Pancreas (tissue), 10 donors: Measurements from ENCODE around the gene SLC2A4. TPM values are rescaled to one million over a fixed set of nuclear protein-coding genes. Genes with fewer than 3 reads are reported as not detected.

Experiments
- ATAC-seq, 4 donors: fragments of 200-7000 bp; cut with Tn5 transposase; one replicate each; pipeline versions ENCODE4 v1.8.0 to v1.9.1; 2020; ENCODE audit warnings: mild to moderate bottlenecking in 4 of 4, moderate library complexity in 4 of 4
- DNase-seq, 6 donors: peaks; one replicate each; pipeline ENCODE4 v3.0.0-alpha.2; 2020
- FAIRE-seq: peaks from 2 replicates; lab custom pipeline; 2012; peaks lifted over from hg19 to GRCh38; lab: Jason Lieb, UNC
- H3K27ac ChIP-seq, 4 donors: fragments of 200-600 bp; sonication (generic); 1 replicate in 3 of 4; 2 replicates in 1 of 4; pipeline versions ENCODE4 v1.5.0 to v1.8.0; 2020
- H3K27me3 ChIP-seq, 4 donors: fragments of 200-600 bp; one replicate each; pipeline ENCODE4 v1.8.0; 2021
- H3K36me3 ChIP-seq, 3 donors: fragments of 200-600 bp; sonication (generic) in 1 of 3; one replicate each; pipeline versions ENCODE4 v1.5.0 to v1.8.0; 2020 to 2021
- H3K4me1 ChIP-seq, 3 donors: fragments of 200-600 bp; one replicate each; pipeline ENCODE4 v1.8.0; 2021
- H3K4me3 ChIP-seq, 4 donors: fragments of 200-600 bp; sonication (generic) in 2 of 4; one replicate each; pipeline versions ENCODE4 v1.5.0 to v1.8.0; 2020 to 2021
- H3K9me3 ChIP-seq, 4 donors: fragments of 200-600 bp; one replicate each; pipeline ENCODE4 v1.8.0; 2021
- WGBS, 2 donors: extraction: QIAGEN DNeasy Blood & Tissue Kit; methylation state at CpG; one replicate each; pipeline ENCODE4 v1.1.7; 2013; 5-methylcytosine and 5-hydroxymethylcytosine counted together
- intact Hi-C, 3 donors: fragments of 100-400 bp; cut with DNase I; formaldehyde crosslinking; loops; one replicate each; pipeline versions ENCODE4 v1.11.1 to v1.14.2; 2022
- polyA plus RNA-seq, 2 donors: library from polyadenylated mRNA; stranded (reverse); fragments of 200-250 nt; gene quantifications; one replicate each; pipeline ENCODE4 v1.2.3, GENCODE V29; 2013
- total RNA-seq, 6 donors: library from RNA; stranded (reverse); fragmentation: NEBNext Ultra II Directional in 4 of 6; extraction: Animal tissue kit (Norgen Biotek cat#: 25700) in 4 of 6; gene quantifications; one replicate each; pipeline versions ENCODE4 v1.2.1 to v1.2.4, GENCODE V29; 2021 to 2023
- TF ChIP-seq, protein P1 (sequence below), 4 donors: fragments of 200-600 bp; sonication (generic) in 3 of 4; IDR thresholded peaks; one replicate each; pipeline versions ENCODE4 v1.5.0 to v1.8.0; 2021; ENCODE audit warnings: antibody characterized with exemption in 4 of 4
- donor health status: healthy with polysubstance abuse.
- donor health status: DM: no; HTN: no; CAD: no; lungs with moderate emphysema.
- donor health status: DM: no; HTN: no; CAD: no.
- donor health status: control.
- donor health status: control.
- donor health status: Bipolar disorder and iron deficiency.
- donor health status: DM: yes; HTN: yes; CAD: no.
- donor health status: DM: no; HTN: no; CAD: no.
- donor health status: DM: no; HTN: no; CAD: no.
- donor health status: DM: yes; HTN: yes; CAD: no.

Gene SLC2A4
- under 1 TPM; 0.16 to 0.95 (median 0.37) TPM for total RNA-seq
- polyA plus RNA-seq, result 1 to 10 TPM; 1.0 to 1.8 TPM

DNA sequence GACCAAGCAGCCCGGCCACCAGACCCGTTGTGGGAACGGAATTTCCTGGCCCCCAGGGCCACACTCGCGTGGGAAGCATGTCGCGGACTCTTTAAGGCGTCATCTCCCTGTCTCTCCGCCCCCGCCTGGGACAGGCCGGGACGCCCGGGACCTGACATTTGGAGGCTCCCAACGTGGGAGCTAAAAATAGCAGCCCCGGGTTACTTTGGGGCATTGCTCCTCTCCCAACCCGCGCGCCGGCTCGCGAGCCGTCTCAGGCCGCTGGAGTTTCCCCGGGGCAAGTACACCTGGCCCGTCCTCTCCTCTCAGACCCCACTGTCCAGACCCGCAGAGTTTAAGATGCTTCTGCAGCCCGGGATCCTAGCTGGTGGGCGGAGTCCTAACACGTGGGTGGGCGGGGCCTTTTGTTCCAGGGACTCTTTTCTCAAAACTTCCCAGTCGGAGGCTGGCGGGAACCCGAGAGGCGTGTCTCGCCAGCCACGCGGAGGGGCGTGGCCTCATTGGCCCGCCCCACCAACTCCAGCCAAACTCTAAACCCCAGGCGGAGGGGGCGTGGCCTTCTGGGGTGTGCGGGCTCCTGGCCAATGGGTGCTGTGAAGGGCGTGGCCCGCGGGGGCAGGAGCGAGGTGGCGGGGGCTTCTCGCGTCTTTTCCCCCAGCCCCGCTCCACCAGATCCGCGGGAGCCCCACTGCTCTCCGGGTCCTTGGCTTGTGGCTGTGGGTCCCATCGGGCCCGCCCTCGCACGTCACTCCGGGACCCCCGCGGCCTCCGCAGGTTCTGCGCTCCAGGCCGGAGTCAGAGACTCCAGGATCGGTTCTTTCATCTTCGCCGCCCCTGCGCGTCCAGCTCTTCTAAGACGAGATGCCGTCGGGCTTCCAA, at the start of gene SLC2A4:
Gene SLC2A4 (plus strand): TSS at position 645 of the 879 bp plus-strand sequence. CDS start 217 bp downstream, at position 862.
- WGBS, 2 donors, result 0% methylated on average over 67 to 71 of the region's 71 CpGs
- no peaks in the 10 kb centered on the region for H3K9me3 ChIP-seq
- DNase-seq (peak; percentile 90 to 98 (median 96)), FAIRE-seq (peak; percentile 81), ATAC-seq (peak; percentile 88 to 95 (median 92))
- intact Hi-C loops, result no loop called here
- H3K4me3 ChIP-seq, result peak within 1 kb of the TSS; percentile 16 to 48 (median 32)
- H3K27ac ChIP-seq, result peak within 1 kb of the TSS; percentile 15 to 54 (median 32)
- peaks cover 5 to 14% (median 9%) of the 10 kb centered on the region in 3 donors for H3K4me1 ChIP-seq
- H3K27me3 ChIP-seq, result no peaks in the 10 kb centered on the region
- TF ChIP-seq, protein P1, sequence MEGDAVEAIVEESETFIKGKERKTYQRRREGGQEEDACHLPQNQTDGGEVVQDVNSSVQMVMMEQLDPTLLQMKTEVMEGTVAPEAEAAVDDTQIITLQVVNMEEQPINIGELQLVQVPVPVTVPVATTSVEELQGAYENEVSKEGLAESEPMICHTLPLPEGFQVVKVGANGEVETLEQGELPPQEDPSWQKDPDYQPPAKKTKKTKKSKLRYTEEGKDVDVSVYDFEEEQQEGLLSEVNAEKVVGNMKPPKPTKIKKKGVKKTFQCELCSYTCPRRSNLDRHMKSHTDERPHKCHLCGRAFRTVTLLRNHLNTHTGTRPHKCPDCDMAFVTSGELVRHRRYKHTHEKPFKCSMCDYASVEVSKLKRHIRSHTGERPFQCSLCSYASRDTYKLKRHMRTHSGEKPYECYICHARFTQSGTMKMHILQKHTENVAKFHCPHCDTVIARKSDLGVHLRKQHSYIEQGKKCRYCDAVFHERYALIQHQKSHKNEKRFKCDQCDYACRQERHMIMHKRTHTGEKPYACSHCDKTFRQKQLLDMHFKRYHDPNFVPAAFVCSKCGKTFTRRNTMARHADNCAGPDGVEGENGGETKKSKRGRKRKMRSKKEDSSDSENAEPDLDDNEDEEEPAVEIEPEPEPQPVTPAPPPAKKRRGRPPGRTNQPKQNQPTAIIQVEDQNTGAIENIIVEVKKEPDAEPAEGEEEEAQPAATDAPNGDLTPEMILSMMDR (IDR thresholded peaks at IDR 0.05), result no peak
- H3K36me3 ChIP-seq, result no peaks in the 10 kb centered on the region

DNA sequence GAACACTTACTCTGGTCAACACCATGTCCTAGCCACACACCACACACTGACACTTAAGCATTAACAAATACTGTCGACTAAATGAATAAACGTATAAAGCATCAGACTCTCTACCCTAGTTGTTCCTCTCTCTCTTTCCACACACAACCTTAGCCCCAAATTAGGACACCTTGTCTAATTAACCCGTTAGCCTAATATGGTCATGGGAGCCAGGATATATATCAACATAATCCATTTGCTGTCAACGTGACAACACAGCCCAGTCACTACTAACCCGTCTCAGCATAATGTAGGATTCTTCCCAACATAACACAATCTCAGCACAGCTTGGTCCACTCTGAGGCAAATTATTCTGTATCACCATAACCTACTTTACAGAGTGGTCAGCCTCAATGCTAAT, 49.4 kb upstream of the SLC2A4 start:
- FAIRE-seq (no peak), ATAC-seq (no peak), DNase-seq (no peak)
- 84 to 88% methylated on average over 5 of the region's 5 CpGs for WGBS, 2 donors
- no peaks in the 10 kb centered on the region for H3K27me3 ChIP-seq
- no peaks in the 10 kb centered on the region for H3K9me3 ChIP-seq
- peaks cover 0 to 20% (median 9%) of the 10 kb centered on the region in 3 donors for H3K36me3 ChIP-seq
- H3K4me1 ChIP-seq, result peaks cover 3 to 34% (median 3%) of the 10 kb centered on the region in 3 donors
- no peak overlapping the region for H3K27ac ChIP-seq
- TF ChIP-seq, protein P1 (IDR thresholded peaks at IDR 0.05), result no peak
- intact Hi-C loops, result no loop called here
- no peak overlapping the region for H3K4me3 ChIP-seq

DNA sequence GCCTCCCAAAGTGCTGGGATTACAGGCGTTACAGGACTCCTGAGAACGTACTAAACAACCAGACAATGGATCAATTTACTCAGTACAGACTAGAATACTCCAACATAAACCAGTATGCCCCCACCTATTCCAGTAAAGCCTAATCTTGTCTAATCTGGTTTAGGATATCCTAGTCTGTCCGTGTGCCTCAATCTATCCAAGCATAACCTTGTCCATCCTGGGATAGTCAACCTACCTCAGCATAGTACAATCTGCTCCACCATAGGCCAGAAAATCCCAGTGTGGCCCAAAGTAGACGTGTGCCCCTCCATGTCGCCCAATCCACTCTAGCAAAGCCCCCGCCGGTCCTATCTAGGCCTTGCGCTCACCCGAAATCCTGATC, 47.8 kb upstream of the SLC2A4 start:
- TF ChIP-seq, protein P1 (IDR thresholded peaks at IDR 0.05), result no peak
- FAIRE-seq, result no peak
- intact Hi-C loops, result no loop called here
- ATAC-seq, result peak in 2 of 4 donors; percentile 6
- Histone ChIP-seq H3K4me3 (peak overlapping the region; percentile 59 to 92 (median 79)), H3K9me3 (no peaks in the 10 kb centered on the region), H3K4me1 (peaks cover 3 to 34% (median 3%) of the 10 kb centered on the region in 3 donors), H3K36me3 (peaks cover 0 to 14% (median 9%) of the 10 kb centered on the region in 3 donors), H3K27me3 (no peaks in the 10 kb centered on the region), H3K27ac (peak overlapping the region; percentile 63 to 87 (median 80))
- 0% methylated on average over 9 of the region's 9 CpGs for WGBS, 2 donors
- no peak for DNase-seq

DNA sequence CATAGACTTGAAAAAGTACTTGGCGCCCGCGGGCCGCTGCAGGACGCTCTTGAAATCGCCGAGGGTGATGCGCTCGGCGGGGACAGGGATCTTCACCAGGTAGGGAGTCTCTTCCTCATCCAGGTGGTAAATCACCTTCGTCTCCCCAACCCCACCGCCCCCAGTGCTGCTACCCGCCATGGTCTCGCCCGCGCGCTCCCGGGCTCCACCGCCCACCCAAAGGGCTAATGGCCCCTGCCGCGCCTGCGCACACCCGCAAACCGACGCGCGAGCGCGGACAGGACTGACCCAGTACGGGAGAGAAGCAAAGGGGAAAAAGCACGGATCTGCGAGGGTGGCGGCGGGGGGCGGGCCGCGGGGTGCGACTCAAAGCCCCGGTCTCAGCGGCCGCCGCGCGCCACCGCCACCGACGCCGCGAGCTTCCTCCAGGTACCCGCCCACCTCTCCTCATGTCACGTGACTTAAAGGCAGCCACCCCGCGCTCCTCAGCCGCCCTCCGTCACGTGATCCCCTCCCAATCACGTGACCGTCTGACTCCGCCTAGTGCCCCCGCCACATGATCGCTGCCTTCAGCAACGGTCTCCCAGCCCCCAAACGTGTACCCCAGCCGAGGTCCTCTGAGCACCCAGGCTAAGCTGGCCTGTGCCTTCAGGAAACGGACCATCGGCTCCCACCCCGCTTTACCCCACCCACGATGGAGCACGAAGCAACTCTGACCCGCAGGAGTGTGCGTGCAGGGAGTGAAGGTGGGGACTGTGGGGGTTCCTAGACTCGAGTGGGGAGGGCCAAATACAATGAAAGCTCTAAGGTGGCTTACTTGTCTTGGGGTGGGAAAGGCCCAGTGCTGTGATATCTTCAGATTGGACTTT, 47.2 kb upstream of the SLC2A4 start, which contains the start of gene DVL2:
Gene DVL2 (minus strand): TSS at position 435 of the 869 bp plus-strand sequence. CDS start 255 bp downstream, at position 180.
- Histone ChIP-seq H3K27me3 (no peaks in the 10 kb centered on the region), H3K36me3 (peaks cover 0 to 8% (median 4%) of the 10 kb centered on the region in 3 donors), H3K27ac (peak within 1 kb of the TSS; percentile 63 to 87 (median 80)), H3K4me1 (peaks cover 3 to 34% (median 3%) of the 10 kb centered on the region in 3 donors), H3K4me3 (peak within 1 kb of the TSS; percentile 59 to 92 (median 79)), H3K9me3 (no peaks in the 10 kb centered on the region)
- DNase-seq (peak; percentile 95 to 98 (median 96)), ATAC-seq (peak; percentile 61 to 74 (median 67)), FAIRE-seq (no peak)
- TF ChIP-seq, protein P1 (IDR thresholded peaks at IDR 0.05), result no peak
- intact Hi-C loops, result no loop called here
- WGBS, 2 donors, result 0% methylated on average over 72 of the region's 72 CpGs
